ENCODE data around the gene FAM163B.

FAM163B gene

GRCh38 chr9:133601746-133602145 is 7.4 kb downstream of the FAM163B start:
- Histone ChIP-seq H3K27me3 (ENCODE audit: control insufficient read depth in 1 of 2, insufficient read depth in 2 of 2, low read length in 2 of 2) (peaks cover 0 to 3% of the 10 kb centered on the region in 2 donors), H3K36me3 (ENCODE audit: control insufficient read depth in 1 of 2, insufficient read depth in 2 of 2, low read length in 2 of 2) (no peaks in the 10 kb centered on the region), H3K9ac (ENCODE audit: low read depth in 1 of 2, low read length in 2 of 2) (no peak overlapping the region), H3K4me3 (ENCODE audit: low read depth in 1 of 2, low read length in 2 of 2) (no peak overlapping the region), H3K27ac (ENCODE audit: low read depth, low read length) (no peak overlapping the region), H3K4me1 (ENCODE audit: control insufficient read depth in 1 of 2, insufficient read depth in 2 of 2, low read length in 2 of 2) (no peaks in the 10 kb centered on the region), H3K9me3 (ENCODE audit: control insufficient read depth in 1 of 2, low read length in 2 of 2) (peaks cover 14 to 16% of the 10 kb centered on the region in 2 donors)

GRCh38 chr9:133600739-133601138 is 8.4 kb downstream of the FAM163B start:
- H3K4me3 ChIP-seq (ENCODE audit: low read depth in 1 of 2, low read length in 2 of 2), result no peak overlapping the region
- peaks cover 17 to 20% of the 10 kb centered on the region in 2 donors for H3K9me3 ChIP-seq (ENCODE audit: control insufficient read depth in 1 of 2, low read length in 2 of 2)
- H3K9ac ChIP-seq (ENCODE audit: low read depth in 1 of 2, low read length in 2 of 2), result no peak overlapping the region
- no peak overlapping the region for H3K27ac ChIP-seq (ENCODE audit: low read depth, low read length)
- no peaks in the 10 kb centered on the region for H3K36me3 ChIP-seq (ENCODE audit: control insufficient read depth in 1 of 2, insufficient read depth in 2 of 2, low read length in 2 of 2)
- no peaks in the 10 kb centered on the region for H3K27me3 ChIP-seq (ENCODE audit: control insufficient read depth in 1 of 2, insufficient read depth in 2 of 2, low read length in 2 of 2)
- H3K4me1 ChIP-seq (ENCODE audit: control insufficient read depth in 1 of 2, insufficient read depth in 2 of 2, low read length in 2 of 2), result no peaks in the 10 kb centered on the region

GRCh38 chr9:133599470-133600173 is 9.6 kb downstream of the FAM163B start:
- peaks cover 17 to 20% of the 10 kb centered on the region in 2 donors for H3K9me3 ChIP-seq (ENCODE audit: control insufficient read depth in 1 of 2, low read length in 2 of 2)
- no peak overlapping the region for H3K4me3 ChIP-seq (ENCODE audit: low read depth in 1 of 2, low read length in 2 of 2)
- H3K27ac ChIP-seq (ENCODE audit: low read depth, low read length), result no peak overlapping the region
- no peaks in the 10 kb centered on the region for H3K36me3 ChIP-seq (ENCODE audit: control insufficient read depth in 1 of 2, insufficient read depth in 2 of 2, low read length in 2 of 2)
- H3K27me3 ChIP-seq (ENCODE audit: control insufficient read depth in 1 of 2, insufficient read depth in 2 of 2, low read length in 2 of 2), result no peaks in the 10 kb centered on the region
- H3K4me1 ChIP-seq (ENCODE audit: control insufficient read depth in 1 of 2, insufficient read depth in 2 of 2, low read length in 2 of 2), result no peaks in the 10 kb centered on the region
- H3K9ac ChIP-seq (ENCODE audit: low read depth in 1 of 2, low read length in 2 of 2), result no peak overlapping the region

GRCh38 chr9:133598978-133599377 is 10.2 kb downstream of the FAM163B start:
- H3K27ac ChIP-seq (ENCODE audit: low read depth, low read length), result no peak overlapping the region
- no peak overlapping the region for H3K9ac ChIP-seq (ENCODE audit: low read depth in 1 of 2, low read length in 2 of 2)
- no peaks in the 10 kb centered on the region for H3K36me3 ChIP-seq (ENCODE audit: control insufficient read depth in 1 of 2, insufficient read depth in 2 of 2, low read length in 2 of 2)
- no peaks in the 10 kb centered on the region for H3K4me1 ChIP-seq (ENCODE audit: control insufficient read depth in 1 of 2, insufficient read depth in 2 of 2, low read length in 2 of 2)
- peaks cover 17 to 20% of the 10 kb centered on the region in 2 donors for H3K9me3 ChIP-seq (ENCODE audit: control insufficient read depth in 1 of 2, low read length in 2 of 2)
- no peak overlapping the region for H3K4me3 ChIP-seq (ENCODE audit: low read depth in 1 of 2, low read length in 2 of 2)
- no peaks in the 10 kb centered on the region for H3K27me3 ChIP-seq (ENCODE audit: control insufficient read depth in 1 of 2, insufficient read depth in 2 of 2, low read length in 2 of 2)

GRCh38 chr9:133597316-133597957 is 11.8 kb downstream of the FAM163B start:
- Histone ChIP-seq H3K9me3 (ENCODE audit: control insufficient read depth in 1 of 2, low read length in 2 of 2) (peaks cover 17 to 20% of the 10 kb centered on the region in 2 donors), H3K4me3 (ENCODE audit: low read depth in 1 of 2, low read length in 2 of 2) (no peak overlapping the region), H3K27me3 (ENCODE audit: control insufficient read depth in 1 of 2, insufficient read depth in 2 of 2, low read length in 2 of 2) (no peaks in the 10 kb centered on the region), H3K4me1 (ENCODE audit: control insufficient read depth in 1 of 2, insufficient read depth in 2 of 2, low read length in 2 of 2) (no peaks in the 10 kb centered on the region), H3K27ac (ENCODE audit: low read depth, low read length) (no peak overlapping the region), H3K9ac (ENCODE audit: low read depth in 1 of 2, low read length in 2 of 2) (no peak overlapping the region), H3K36me3 (ENCODE audit: control insufficient read depth in 1 of 2, insufficient read depth in 2 of 2, low read length in 2 of 2) (no peaks in the 10 kb centered on the region)

GRCh38 chr9:133595910-133596309 is 13.3 kb downstream of the FAM163B start:
- H3K4me3 ChIP-seq (ENCODE audit: low read depth in 1 of 2, low read length in 2 of 2), result no peak overlapping the region

GRCh38 chr9:133594310-133594709 is 14.9 kb downstream of the FAM163B start:
- Histone ChIP-seq H3K27me3 (ENCODE audit: control insufficient read depth in 1 of 2, insufficient read depth in 2 of 2, low read length in 2 of 2) (no peaks in the 10 kb centered on the region), H3K9me3 (ENCODE audit: control insufficient read depth in 1 of 2, low read length in 2 of 2) (peaks cover 17% of the 10 kb centered on the region in 2 donors), H3K36me3 (ENCODE audit: control insufficient read depth in 1 of 2, insufficient read depth in 2 of 2, low read length in 2 of 2) (no peaks in the 10 kb centered on the region), H3K27ac (ENCODE audit: low read depth, low read length) (no peak overlapping the region), H3K9ac (ENCODE audit: low read depth in 1 of 2, low read length in 2 of 2) (no peak overlapping the region), H3K4me1 (ENCODE audit: control insufficient read depth in 1 of 2, insufficient read depth in 2 of 2, low read length in 2 of 2) (no peaks in the 10 kb centered on the region), H3K4me3 (ENCODE audit: low read depth in 1 of 2, low read length in 2 of 2) (no peak overlapping the region)

More at GRCh38 chr9:133595910-133596309, 13.3 kb downstream of the FAM163B start:
- H3K9me3 ChIP-seq (ENCODE audit: control insufficient read depth in 1 of 2, low read length in 2 of 2), result peaks cover 17 to 20% of the 10 kb centered on the region in 2 donors
- H3K9ac ChIP-seq (ENCODE audit: low read depth in 1 of 2, low read length in 2 of 2), result no peak overlapping the region
- H3K4me1 ChIP-seq (ENCODE audit: control insufficient read depth in 1 of 2, insufficient read depth in 2 of 2, low read length in 2 of 2), result no peaks in the 10 kb centered on the region
- H3K27ac ChIP-seq (ENCODE audit: low read depth, low read length), result no peak overlapping the region
- no peaks in the 10 kb centered on the region for H3K27me3 ChIP-seq (ENCODE audit: control insufficient read depth in 1 of 2, insufficient read depth in 2 of 2, low read length in 2 of 2)
- no peaks in the 10 kb centered on the region for H3K36me3 ChIP-seq (ENCODE audit: control insufficient read depth in 1 of 2, insufficient read depth in 2 of 2, low read length in 2 of 2)

GRCh38 chr9:133593587-133594253 is 15.5 kb downstream of the FAM163B start:
- H3K27ac ChIP-seq (ENCODE audit: low read depth, low read length), result no peak overlapping the region

GRCh38 chr9:133592731-133593409 is 16.3 kb downstream of the FAM163B start:
- Histone ChIP-seq H3K27ac (ENCODE audit: low read depth, low read length) (no peak overlapping the region), H3K4me3 (ENCODE audit: low read depth in 1 of 2, low read length in 2 of 2) (no peak overlapping the region), H3K9ac (ENCODE audit: low read depth in 1 of 2, low read length in 2 of 2) (no peak overlapping the region), H3K9me3 (ENCODE audit: control insufficient read depth in 1 of 2, low read length in 2 of 2) (peaks cover 17 to 19% of the 10 kb centered on the region in 2 donors), H3K36me3 (ENCODE audit: control insufficient read depth in 1 of 2, insufficient read depth in 2 of 2, low read length in 2 of 2) (no peaks in the 10 kb centered on the region), H3K27me3 (ENCODE audit: control insufficient read depth in 1 of 2, insufficient read depth in 2 of 2, low read length in 2 of 2) (no peaks in the 10 kb centered on the region), H3K4me1 (ENCODE audit: control insufficient read depth in 1 of 2, insufficient read depth in 2 of 2, low read length in 2 of 2) (no peaks in the 10 kb centered on the region)

More at GRCh38 chr9:133593587-133594253, 15.5 kb downstream of the FAM163B start:
- H3K9me3 ChIP-seq (ENCODE audit: control insufficient read depth in 1 of 2, low read length in 2 of 2), result peaks cover 17% of the 10 kb centered on the region in 2 donors
- no peak overlapping the region for H3K4me3 ChIP-seq (ENCODE audit: low read depth in 1 of 2, low read length in 2 of 2)
- H3K36me3 ChIP-seq (ENCODE audit: control insufficient read depth in 1 of 2, insufficient read depth in 2 of 2, low read length in 2 of 2), result no peaks in the 10 kb centered on the region
- no peaks in the 10 kb centered on the region for H3K27me3 ChIP-seq (ENCODE audit: control insufficient read depth in 1 of 2, insufficient read depth in 2 of 2, low read length in 2 of 2)
- H3K9ac ChIP-seq (ENCODE audit: low read depth in 1 of 2, low read length in 2 of 2), result no peak overlapping the region
- no peaks in the 10 kb centered on the region for H3K4me1 ChIP-seq (ENCODE audit: control insufficient read depth in 1 of 2, insufficient read depth in 2 of 2, low read length in 2 of 2)
